Tibial artery (tissue), 4 donors: ENCODE data around the gene BACH1.
"Not testable (repeated sequence)": the region's sequence is repeated elsewhere in the genome, so short reads cannot be mapped to it uniquely, and the experiment has no call there.

Source experiments
- DNase-seq, 2 donors: peaks; one replicate each; pipeline ENCODE4 v3.0.0-alpha.2; 2019
- H3K27ac ChIP-seq, 2 donors: fragments of 200-600 bp; sonication (generic) in 1 of 2; 1 replicate in 1 of 2; 2 replicates in 1 of 2; pipeline ENCODE4 v1.5.1; 2018 to 2019; ENCODE audit warnings: mild to moderate bottlenecking in 1 of 2
- H3K27me3 ChIP-seq, 2 donors: fragments of 200-600 bp; sonication (generic) in 1 of 2; one replicate each; pipeline versions ENCODE4 v1.5.1 to v1.6.0; 2016 to 2019
- H3K36me3 ChIP-seq, 3 donors: fragments of 200-600 bp; sonication (generic) in 2 of 3; one replicate each; pipeline ENCODE4 v1.5.1; 2016 to 2019; ENCODE audit warnings: mild to moderate bottlenecking in 2 of 3
- H3K4me1 ChIP-seq, 4 donors: fragments of 200-600 bp; sonication (generic) in 2 of 4; 1 replicate in 3 of 4; 2 replicates in 1 of 4; pipeline ENCODE4 v1.5.1; 2016 to 2019
- H3K4me3 ChIP-seq, 2 donors: fragments of 200-600 bp; sonication (generic) in 1 of 2; 1 replicate in 1 of 2; 2 replicates in 1 of 2; pipeline ENCODE4 v1.5.1; 2018 to 2019; ENCODE audit warnings: mild to moderate bottlenecking in 2 of 2
- H3K9me3 ChIP-seq, 3 donors: fragments of 200-600 bp; sonication (generic) in 1 of 3; one replicate each; pipeline ENCODE4 v1.5.1; 2016 to 2019
- CTCF ChIP-seq, 2 experiments: fragments of 200-600 bp in 1 of 2; fragments of 450-650 bp in 1 of 2; IDR thresholded peaks; one replicate each; pipeline ENCODE4 v1.5.1; 2017 to 2019; ENCODE audit warnings: antibody characterized with exemption in 2 of 2, mild to moderate bottlenecking in 1 of 2, moderate library complexity in 1 of 2
- intact Hi-C: fragments of 100-400 bp; cut with DNase I; formaldehyde crosslinking; loops from one replicate; pipeline ENCODE4 v1.15.0; 2023; ENCODE audit warnings: low total_unique reads

Gene BACH1

GRCh38 chr21:29265690-29266479, 32.8 kb upstream of the BACH1 start:
- Histone ChIP-seq H3K27ac (no peak overlapping the region), H3K4me1 (no peaks in the 10 kb centered on the region), H3K36me3 (no peaks in the 10 kb centered on the region), H3K9me3 (no peaks in the 10 kb centered on the region), H3K27me3 (no peaks in the 10 kb centered on the region), H3K4me3 (no peak overlapping the region)
- intact Hi-C loops = no loop called here
- no peak for DNase-seq
- TF ChIP-seq CTCF (IDR thresholded peaks at IDR 0.05) = no peak

GRCh38 chr21:29267666-29268065, 31.1 kb upstream of the BACH1 start:
- TF ChIP-seq CTCF (IDR thresholded peaks at IDR 0.05) = no peak
- intact Hi-C loops = no loop called here
- Histone ChIP-seq H3K27me3 (no peaks in the 10 kb centered on the region), H3K4me1 (no peaks in the 10 kb centered on the region), H3K27ac (no peak overlapping the region), H3K36me3 (no peaks in the 10 kb centered on the region), H3K9me3 (no peaks in the 10 kb centered on the region), H3K4me3 (no peak overlapping the region)
- no peak for DNase-seq

GRCh38 chr21:29271927-29272333, 26.8 kb upstream of the BACH1 start:
- no peak overlapping the region for H3K4me3 ChIP-seq
- H3K4me1 ChIP-seq = no peaks in the 10 kb centered on the region

GRCh38 chr21:29277442-29277841, 21.3 kb upstream of the BACH1 start:
- intact Hi-C loops = no loop called here
- no peak for TF ChIP-seq CTCF (IDR thresholded peaks at IDR 0.05)
- Histone ChIP-seq H3K36me3 (no peaks in the 10 kb centered on the region), H3K9me3 (no peaks in the 10 kb centered on the region), H3K27ac (no peak overlapping the region), H3K4me3 (no peak overlapping the region), H3K27me3 (no peaks in the 10 kb centered on the region), H3K4me1 (no peaks in the 10 kb centered on the region)
- DNase-seq = no peak

More at GRCh38 chr21:29271927-29272333, 26.8 kb upstream of the BACH1 start:
- H3K9me3 ChIP-seq = no peaks in the 10 kb centered on the region
- intact Hi-C loops = no loop called here
- DNase-seq = no peak
- no peaks in the 10 kb centered on the region for H3K27me3 ChIP-seq
- no peak overlapping the region for H3K27ac ChIP-seq
- no peak for TF ChIP-seq CTCF (IDR thresholded peaks at IDR 0.05)
- no peaks in the 10 kb centered on the region for H3K36me3 ChIP-seq

- Histone ChIP-seq H3K27me3 (no peaks in the 10 kb centered on the region), H3K4me1 (no peaks in the 10 kb centered on the region), H3K36me3 (no peaks in the 10 kb centered on the region), H3K4me3 (no peak overlapping the region), H3K27ac (no peak overlapping the region), H3K9me3 (no peaks in the 10 kb centered on the region)
- no peak for TF ChIP-seq CTCF (IDR thresholded peaks at IDR 0.05)
- DNase-seq = no peak
- intact Hi-C loops = no loop called here
These were observed 19.2 kb upstream of the BACH1 start for GRCh38 chr21:29279558-29279957.

GRCh38 chr21:29281801-29282200, 16.9 kb upstream of the BACH1 start:
- H3K27ac ChIP-seq, H3K27me3 ChIP-seq, H3K4me1 ChIP-seq, DNase-seq, H3K4me3 ChIP-seq, H3K9me3 ChIP-seq, intact Hi-C loops, H3K36me3 ChIP-seq: not testable (repeated sequence)
